ENCODE data around the gene TGFB3. TPM values are rescaled to one million over a fixed set of nuclear protein-coding genes. Genes with fewer than 3 reads are reported as not detected.

Gene TGFB3
- total and polyA plus RNA-seq, 9 of the 15 experiments (the other 6 are each of a cell fraction or from before 2014, with no cell fraction given): 0.39 to 2.0 (median 1.0) TPM

DNA sequence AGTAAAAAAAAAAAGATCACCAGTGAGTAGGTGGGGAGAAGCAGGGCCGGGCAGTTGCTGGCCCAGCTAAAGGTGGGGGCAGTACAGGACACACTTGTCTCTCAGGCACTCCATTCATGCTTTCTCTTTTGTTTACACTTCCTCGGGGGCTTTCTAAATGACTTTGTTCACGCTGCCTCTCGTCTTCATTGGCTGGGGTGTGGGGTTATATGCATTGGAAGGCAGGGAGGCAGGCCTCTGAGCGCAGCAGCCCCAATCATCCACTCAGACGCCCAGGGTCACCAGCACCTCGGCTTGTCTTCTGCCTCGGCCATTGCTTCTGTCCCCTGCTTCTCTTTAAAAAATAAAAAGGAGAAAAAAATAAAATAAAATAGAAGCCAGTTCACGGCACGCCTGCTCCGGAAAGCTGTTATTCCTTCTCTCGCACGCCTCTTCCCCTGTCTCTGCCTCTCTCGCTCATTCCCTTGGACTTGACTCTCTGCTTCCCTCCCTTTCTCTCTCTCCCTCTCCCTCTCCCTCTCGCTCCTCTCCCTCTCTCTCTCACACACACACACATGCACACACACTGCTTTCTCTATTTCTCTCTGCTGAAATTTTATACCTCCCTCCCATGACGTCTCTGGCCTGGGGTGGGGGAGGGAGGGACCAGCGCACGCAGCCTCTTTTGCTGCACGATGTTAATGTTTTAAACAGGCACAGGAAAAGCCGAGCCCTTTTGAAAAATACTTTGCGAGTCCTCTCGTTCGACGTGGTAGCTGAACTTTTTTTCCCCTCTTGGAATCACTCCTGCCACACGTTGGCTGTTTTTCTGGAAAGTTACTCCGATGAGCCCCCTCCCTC lies at the start of gene TGFB3 (continued):
- TF ChIP-seq GATAD2A (IDR thresholded peaks at IDR 0.05) (0 out of 2 replicates have a peak, but pooled peaks have one; percentile 24), ZNF444 (CRISPR knock-in tag; IDR thresholded peaks at IDR 0.05) (peak; percentile 52; the same call in 1 of the 2 replicates)
- TF ChIP-seq, protein P1, sequence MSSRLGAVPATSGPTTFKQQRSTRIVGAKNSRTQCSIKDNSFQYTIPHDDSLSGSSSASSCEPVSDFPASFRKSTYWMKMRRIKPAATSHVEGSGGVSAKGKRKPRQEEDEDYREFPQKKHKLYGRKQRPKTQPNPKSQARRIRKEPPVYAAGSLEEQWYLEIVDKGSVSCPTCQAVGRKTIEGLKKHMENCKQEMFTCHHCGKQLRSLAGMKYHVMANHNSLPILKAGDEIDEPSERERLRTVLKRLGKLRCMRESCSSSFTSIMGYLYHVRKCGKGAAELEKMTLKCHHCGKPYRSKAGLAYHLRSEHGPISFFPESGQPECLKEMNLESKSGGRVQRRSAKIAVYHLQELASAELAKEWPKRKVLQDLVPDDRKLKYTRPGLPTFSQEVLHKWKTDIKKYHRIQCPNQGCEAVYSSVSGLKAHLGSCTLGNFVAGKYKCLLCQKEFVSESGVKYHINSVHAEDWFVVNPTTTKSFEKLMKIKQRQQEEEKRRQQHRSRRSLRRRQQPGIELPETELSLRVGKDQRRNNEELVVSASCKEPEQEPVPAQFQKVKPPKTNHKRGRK (tag; IDR thresholded peaks at IDR 0.05): peak; percentile 77
- TF ChIP-seq, protein P2, sequence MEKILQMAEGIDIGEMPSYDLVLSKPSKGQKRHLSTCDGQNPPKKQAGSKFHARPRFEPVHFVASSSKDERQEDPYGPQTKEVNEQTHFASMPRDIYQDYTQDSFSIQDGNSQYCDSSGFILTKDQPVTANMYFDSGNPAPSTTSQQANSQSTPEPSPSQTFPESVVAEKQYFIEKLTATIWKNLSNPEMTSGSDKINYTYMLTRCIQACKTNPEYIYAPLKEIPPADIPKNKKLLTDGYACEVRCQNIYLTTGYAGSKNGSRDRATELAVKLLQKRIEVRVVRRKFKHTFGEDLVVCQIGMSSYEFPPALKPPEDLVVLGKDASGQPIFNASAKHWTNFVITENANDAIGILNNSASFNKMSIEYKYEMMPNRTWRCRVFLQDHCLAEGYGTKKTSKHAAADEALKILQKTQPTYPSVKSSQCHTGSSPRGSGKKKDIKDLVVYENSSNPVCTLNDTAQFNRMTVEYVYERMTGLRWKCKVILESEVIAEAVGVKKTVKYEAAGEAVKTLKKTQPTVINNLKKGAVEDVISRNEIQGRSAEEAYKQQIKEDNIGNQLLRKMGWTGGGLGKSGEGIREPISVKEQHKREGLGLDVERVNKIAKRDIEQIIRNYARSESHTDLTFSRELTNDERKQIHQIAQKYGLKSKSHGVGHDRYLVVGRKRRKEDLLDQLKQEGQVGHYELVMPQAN (IDR thresholded peaks at IDR 0.05; ENCODE audit: borderline replicate concordance): peak; percentile 60; the same call in 1 of the 2 replicates

DNA sequence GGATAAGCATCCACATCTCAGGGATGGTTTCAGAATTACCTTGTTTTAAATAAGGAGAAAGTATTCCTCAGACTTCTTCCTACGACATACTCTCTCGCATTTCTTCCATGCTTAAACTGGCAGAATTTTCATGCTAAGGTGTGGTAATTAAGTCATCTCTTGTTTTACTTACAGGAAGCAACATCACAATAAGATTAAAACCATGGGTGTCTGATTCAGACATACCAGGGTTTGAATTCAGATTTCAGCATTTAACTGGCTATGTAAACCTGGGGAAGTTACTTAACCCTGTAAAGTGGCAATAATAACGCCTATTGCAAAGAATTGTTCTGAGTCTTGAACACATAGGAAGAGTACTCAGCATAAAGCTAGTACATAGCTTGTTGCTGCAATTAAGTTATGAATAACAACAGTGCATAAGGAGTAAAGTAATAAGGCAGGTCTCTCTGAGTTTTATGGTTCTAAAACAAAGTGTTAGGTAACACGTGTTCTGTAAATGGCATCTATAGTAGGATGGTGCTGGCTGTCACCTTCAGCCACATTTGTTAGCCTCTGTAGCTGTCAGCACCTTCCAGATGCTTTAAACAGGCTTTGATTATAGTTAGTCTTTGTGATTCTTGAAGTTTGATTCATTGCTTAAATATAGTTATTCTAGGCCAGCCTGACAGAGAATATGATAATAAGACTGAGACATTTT lies 42.6 kb upstream of the TGFB3 start:
- DNase-seq (ENCODE audit: extremely low read depth in 1 of 4, low spot score in 3 of 4) (no peak), ATAC-seq (no peak), FAIRE-seq (no peak)
- Histone ChIP-seq H3K36me3 (ENCODE audit: control insufficient read depth, insufficient read depth, low read length) (no peaks in the 10 kb centered on the region), H3K9me3 (replicated peaks; ENCODE audit: control insufficient read depth, insufficient read depth, low read depth, low read length) (0 out of 2 replicates have a peak, but pooled peaks cover 2% of the 10 kb centered on the region), H3K4me3 (no peak overlapping the region), H3K79me2 (ENCODE audit: control insufficient read depth, insufficient read depth, low read length) (no peaks in the 10 kb centered on the region), H3K27me3 (ENCODE audit: control insufficient read depth in 2 of 2, insufficient read depth in 2 of 2, low read length in 2 of 2) (no peaks in the 10 kb centered on the region), H3K4me2 (ENCODE audit: insufficient read depth, low read length) (no peak overlapping the region), H2AFZ (ENCODE audit: low read depth, low read length) (no peak overlapping the region), H3K9me1 (ENCODE audit: control insufficient read depth, insufficient read depth, low read length) (no peaks in the 10 kb centered on the region), H4K20me1 (replicated peaks; ENCODE audit: control insufficient read depth, insufficient read depth, low read length) (no peaks in the 10 kb centered on the region), H3K9ac (ENCODE audit: insufficient read depth in 1 of 2, low read depth in 2 of 2, low read length in 2 of 2) (no peak overlapping the region), H3K27ac (ENCODE audit: extremely low read depth, low read depth, low read length) (no peak overlapping the region), H3K4me1 (replicated peaks in 1 of 2; ENCODE audit: control insufficient read depth in 2 of 2, insufficient read depth in 2 of 2, low read length in 2 of 2) (no peaks in the 10 kb centered on the region)
- ChIA-PET CTCF (ENCODE audit: low intra/inter-chr PET ratio) (no interaction called here), POLR2A (interaction anchor here (0.6 kb wide), 1 partner anchor 116 kb away, joined by 3 read pairs; no protein-coding TSS in a partner anchor)
- BruUV-seq (replicated peaks): no TSS peak
- WGBS (ENCODE audit: insufficient coverage, low coverage, missing lambda C conversion rate): 8% methylated on average over 4 of the region's 4 CpGs
- in situ Hi-C loops (cut with MboI): no loop called here
- intact Hi-C loops (cut with micrococcal nuclease): no loop called here
- TF ChIP-seq, protein P3, sequence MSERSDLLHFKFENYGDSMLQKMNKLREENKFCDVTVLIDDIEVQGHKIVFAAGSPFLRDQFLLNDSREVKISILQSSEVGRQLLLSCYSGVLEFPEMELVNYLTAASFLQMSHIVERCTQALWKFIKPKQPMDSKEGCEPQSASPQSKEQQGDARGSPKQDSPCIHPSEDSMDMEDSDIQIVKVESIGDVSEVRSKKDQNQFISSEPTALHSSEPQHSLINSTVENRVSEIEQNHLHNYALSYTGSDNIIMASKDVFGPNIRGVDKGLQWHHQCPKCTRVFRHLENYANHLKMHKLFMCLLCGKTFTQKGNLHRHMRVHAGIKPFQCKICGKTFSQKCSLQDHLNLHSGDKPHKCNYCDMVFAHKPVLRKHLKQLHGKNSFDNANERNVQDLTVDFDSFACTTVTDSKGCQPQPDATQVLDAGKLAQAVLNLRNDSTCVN (CRISPR knock-in tag; IDR thresholded peaks at IDR 0.05): no peak
- TF ChIP-seq RHOXF2B (CRISPR knock-in tag; conservative IDR thresholded peaks at IDR 0.05): no peak
- TF ChIP-seq ZBTB1 (CRISPR knock-in tag; IDR thresholded peaks at IDR 0.05; ENCODE audit: borderline replicate concordance, low read depth): no peak
- TF ChIP-seq ZC3H8 (IDR thresholded peaks at IDR 0.05): no peak
- no peak for TF ChIP-seq PHF21A (IDR thresholded peaks at IDR 0.05; ENCODE audit: borderline replicate concordance, low read depth)
- no peak for TF ChIP-seq RBFOX2 (IDR thresholded peaks at IDR 0.05; ENCODE audit: low read depth, low read length)
- TF ChIP-seq, protein P4, sequence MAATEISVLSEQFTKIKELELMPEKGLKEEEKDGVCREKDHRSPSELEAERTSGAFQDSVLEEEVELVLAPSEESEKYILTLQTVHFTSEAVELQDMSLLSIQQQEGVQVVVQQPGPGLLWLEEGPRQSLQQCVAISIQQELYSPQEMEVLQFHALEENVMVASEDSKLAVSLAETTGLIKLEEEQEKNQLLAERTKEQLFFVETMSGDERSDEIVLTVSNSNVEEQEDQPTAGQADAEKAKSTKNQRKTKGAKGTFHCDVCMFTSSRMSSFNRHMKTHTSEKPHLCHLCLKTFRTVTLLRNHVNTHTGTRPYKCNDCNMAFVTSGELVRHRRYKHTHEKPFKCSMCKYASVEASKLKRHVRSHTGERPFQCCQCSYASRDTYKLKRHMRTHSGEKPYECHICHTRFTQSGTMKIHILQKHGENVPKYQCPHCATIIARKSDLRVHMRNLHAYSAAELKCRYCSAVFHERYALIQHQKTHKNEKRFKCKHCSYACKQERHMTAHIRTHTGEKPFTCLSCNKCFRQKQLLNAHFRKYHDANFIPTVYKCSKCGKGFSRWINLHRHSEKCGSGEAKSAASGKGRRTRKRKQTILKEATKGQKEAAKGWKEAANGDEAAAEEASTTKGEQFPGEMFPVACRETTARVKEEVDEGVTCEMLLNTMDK (IDR thresholded peaks at IDR 0.05; ENCODE audit: borderline replicate concordance, insufficient read depth, low read depth, low read length, poor library complexity, severe bottlenecking): no peak

All from K562 (cell line).